GM19397 (cell line): ENCODE measurements around the gene CTAGE9.
"Not testable (repeated sequence)": the region's sequence is repeated elsewhere in the genome, so short reads cannot be mapped to it uniquely, and the experiment has no call there.

Source experiments
- ATAC-seq: cut with Tn5 transposase; IDR thresholded peaks from one replicate; pipeline ENCODE4 v1.9.1; 2021; ENCODE audit warnings: mild to moderate bottlenecking, moderate library complexity; ENCODE audit not compliant: unreplicated experiment

Gene CTAGE9, protein sequence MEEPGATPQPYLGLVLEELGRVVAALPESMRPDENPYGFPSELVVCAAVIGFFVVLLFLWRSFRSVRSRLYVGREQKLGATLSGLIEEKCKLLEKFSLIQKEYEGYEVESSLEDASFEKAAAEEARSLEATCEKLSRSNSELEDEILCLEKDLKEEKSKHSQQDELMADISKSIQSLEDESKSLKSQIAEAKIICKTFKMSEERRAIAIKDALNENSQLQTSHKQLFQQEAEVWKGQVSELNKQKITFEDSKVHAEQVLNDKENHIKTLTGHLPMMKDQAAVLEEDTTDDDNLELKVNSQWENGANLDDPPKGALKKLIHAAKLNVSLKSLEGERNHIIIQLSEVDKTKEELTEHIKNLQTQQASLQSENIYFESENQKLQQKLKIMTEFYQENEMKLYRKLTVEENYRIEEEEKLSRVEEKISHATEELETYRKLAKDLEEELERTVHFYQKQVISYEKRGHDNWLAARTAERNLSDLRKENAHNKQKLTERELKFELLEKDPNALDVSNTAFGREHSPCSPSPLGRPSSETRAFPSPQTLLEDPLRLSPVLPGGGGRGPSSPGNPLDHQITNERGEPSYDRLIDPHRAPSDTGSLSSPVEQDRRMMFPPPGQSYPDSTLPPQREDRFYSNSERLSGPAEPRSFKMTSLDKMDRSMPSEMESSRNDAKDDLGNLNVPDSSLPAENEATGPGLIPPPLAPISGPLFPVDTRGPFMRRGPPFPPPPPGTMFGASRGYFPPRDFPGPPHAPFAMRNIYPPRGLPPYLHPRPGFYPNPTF

GRCh38 chr6:131710917-131711316 is at the start of gene CTAGE9:
Gene CTAGE9 (minus strand): TSS chr6:131711017. CDS start chr6:131711017, 0 bp downstream.
- not testable (repeated sequence) for ATAC-seq

- no peak for ATAC-seq
Observed at GRCh38 chr6:131758920-131759319, 48.1 kb upstream of the CTAGE9 start.

GRCh38 chr6:131756039-131756438 is 45.2 kb upstream of the CTAGE9 start:
- no peak for ATAC-seq

- no peak for ATAC-seq
Observed at GRCh38 chr6:131755597-131755996, 44.8 kb upstream of the CTAGE9 start.

GRCh38 chr6:131754715-131755567 is 44.1 kb upstream of the CTAGE9 start:
- no peak for ATAC-seq

- no peak for ATAC-seq
Observed at GRCh38 chr6:131754088-131754487, 43.3 kb upstream of the CTAGE9 start.

DNA sequence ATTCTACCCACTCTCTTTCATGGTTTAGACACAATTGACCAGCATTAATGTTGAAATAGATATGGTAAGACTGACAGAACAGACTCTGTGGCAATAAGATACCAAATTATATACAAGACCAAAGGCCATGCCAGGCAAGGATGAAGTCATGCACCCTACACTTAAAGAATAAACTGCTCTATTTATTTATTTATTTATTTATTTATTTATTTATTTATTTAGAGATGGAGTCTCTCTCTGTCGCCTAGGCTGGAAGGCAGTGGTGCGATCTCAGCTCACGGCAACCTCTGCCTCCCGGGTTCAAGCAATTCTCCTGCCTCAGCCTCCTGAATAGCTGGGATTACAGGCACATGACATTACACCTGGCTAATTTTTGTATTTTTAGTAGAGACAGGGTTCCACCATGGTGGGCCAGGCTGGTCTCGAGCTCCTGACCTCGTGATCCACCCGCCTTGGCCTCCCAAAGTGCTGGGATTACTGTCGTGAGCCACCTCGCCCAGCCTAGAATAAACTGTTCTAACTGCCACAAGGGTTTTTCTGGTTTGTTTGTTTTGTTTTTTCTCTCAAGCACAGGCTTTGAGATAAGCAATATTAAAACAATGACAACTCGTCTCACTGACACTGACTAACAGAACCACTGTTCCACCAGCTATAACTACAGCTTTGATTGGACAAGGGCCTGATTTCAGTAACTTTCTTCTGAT is 40.3 kb upstream of the CTAGE9 start:
- not testable (repeated sequence) for ATAC-seq

GRCh38 chr6:131749023-131749422 is 38.2 kb upstream of the CTAGE9 start:
- ATAC-seq = no peak

- no peak for ATAC-seq
Observed at GRCh38 chr6:131747821-131748353, 37.1 kb upstream of the CTAGE9 start.

DNA sequence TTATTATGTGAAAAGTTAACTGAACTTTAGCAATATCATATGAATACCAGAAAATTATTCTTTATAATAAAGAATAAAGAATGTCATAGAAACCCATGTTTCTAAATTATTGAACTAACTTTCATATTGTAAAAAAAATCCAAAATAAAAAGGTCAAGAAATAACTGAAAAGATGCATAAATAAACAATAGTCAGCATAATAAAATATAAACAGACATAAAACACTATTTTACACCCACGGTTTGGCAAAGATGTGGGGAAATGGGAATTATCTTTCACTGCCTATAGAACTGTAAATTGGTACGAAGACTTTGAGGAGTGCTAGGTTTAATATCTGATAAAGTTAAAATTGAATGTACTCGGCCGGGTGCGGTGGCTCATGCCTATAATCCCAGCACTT is 34.7 kb upstream of the CTAGE9 start:
- ATAC-seq = no peak

- ATAC-seq = no peak
Observed at GRCh38 chr6:131744432-131745287, 33.8 kb upstream of the CTAGE9 start.

DNA sequence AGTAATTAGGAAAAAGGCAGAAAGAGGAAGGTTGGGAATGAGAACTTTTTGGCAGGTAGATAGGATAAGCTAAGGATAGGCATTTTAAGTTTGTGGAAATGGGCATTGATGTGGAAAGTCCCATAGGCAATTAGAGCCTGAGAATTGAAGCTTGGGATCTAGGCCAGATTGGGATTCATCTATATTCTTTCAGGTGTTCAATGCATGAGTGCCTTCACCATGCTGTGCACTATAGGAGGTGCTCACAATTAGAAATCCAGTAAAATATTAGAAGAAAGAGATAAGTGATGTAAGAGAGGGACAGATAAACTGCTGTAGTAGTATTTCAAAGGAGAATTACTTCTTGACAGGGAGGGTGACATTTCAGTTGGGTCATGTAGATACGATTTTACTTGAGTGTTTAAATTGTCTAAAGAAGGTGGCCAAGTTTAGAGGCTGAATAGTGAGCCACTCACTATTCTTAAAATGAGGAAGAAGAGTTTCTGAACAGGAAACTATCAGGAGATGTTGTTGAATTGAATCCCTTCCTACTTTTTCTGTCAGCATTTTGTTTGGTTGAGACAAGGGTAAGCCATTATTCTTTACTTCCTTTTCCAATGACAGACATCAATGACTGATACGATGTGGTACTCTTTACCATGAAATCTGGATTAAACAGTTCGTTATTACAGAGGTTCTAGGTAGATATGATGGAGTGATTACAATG is 31.0 kb upstream of the CTAGE9 start:
- no peak for ATAC-seq

- no peak for ATAC-seq
Observed at GRCh38 chr6:131740161-131740560, 29.3 kb upstream of the CTAGE9 start.

GRCh38 chr6:131739136-131739535 is 28.3 kb upstream of the CTAGE9 start:
- ATAC-seq = no peak

DNA sequence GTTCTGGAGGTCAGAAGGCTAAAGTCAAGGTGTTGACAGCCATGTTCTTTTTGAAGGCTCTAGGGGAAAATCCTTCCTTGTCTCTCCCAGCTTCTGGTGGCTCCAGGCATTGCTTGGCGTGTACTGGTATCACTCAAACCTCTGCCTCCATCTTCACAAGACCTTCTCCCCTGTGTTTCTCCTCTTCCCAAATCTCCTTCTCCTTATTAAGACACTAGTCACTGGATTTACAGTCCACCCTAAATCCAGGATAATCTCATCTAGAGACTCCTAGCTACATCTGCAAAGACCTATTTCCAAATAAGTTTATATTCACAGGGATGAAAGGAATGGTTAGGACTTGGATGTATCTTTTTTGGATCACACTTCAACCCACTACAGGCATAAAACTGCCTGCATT is 26.0 kb upstream of the CTAGE9 start:
- no peak for ATAC-seq

DNA sequence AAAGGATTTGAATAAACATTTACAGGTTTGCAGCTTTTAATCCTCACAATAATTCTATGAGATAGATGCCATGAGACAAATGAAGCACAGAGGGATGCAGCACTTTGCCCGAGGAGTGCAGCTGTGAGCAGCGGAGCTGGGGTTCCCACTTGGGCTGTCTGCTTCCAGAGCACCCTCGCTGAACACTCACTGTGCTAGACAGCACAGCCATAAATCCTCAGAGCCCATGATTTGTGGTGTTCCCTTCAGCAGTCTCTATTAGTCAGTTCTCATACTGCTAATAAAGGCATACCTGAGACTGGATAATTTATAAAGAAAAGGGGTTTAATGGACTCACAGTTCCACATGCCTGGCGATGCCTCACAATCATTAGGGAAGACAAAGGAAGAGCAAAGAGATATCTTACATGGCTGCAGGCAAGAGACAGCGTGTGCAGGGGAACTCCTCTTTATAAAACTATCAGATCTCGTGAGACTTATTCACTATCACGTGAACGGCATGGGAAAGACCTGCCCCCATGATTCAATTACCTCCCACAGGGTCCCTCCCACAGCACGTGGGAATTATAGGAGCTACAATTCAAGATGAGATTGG is 25.3 kb upstream of the CTAGE9 start:
- ATAC-seq = no peak

- ATAC-seq = no peak
Observed at GRCh38 chr6:131733376-131734016, 22.7 kb upstream of the CTAGE9 start.

DNA sequence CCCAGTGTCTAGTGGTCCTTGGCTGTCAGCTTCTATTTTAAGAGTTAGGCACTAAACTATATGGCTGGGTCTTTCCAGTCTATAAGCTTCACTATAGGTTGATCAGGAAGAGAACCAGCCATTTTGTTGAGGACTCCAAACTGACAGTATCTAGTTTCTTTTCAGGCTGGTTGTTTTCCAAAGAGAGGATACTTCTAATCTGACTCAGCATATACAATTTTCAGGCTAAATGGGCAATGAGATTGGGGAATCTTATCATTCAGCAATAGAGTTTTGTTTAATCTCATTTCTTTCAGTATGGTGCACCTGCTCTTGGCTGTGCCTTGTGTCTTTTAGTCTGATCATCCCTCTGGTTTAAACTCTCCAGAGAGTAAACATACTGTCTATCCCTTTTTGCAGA is 20.4 kb upstream of the CTAGE9 start:
- no peak for ATAC-seq
